Measurements from ENCODE around the gene HOXA2.

The HOXA2 gene

DNA sequence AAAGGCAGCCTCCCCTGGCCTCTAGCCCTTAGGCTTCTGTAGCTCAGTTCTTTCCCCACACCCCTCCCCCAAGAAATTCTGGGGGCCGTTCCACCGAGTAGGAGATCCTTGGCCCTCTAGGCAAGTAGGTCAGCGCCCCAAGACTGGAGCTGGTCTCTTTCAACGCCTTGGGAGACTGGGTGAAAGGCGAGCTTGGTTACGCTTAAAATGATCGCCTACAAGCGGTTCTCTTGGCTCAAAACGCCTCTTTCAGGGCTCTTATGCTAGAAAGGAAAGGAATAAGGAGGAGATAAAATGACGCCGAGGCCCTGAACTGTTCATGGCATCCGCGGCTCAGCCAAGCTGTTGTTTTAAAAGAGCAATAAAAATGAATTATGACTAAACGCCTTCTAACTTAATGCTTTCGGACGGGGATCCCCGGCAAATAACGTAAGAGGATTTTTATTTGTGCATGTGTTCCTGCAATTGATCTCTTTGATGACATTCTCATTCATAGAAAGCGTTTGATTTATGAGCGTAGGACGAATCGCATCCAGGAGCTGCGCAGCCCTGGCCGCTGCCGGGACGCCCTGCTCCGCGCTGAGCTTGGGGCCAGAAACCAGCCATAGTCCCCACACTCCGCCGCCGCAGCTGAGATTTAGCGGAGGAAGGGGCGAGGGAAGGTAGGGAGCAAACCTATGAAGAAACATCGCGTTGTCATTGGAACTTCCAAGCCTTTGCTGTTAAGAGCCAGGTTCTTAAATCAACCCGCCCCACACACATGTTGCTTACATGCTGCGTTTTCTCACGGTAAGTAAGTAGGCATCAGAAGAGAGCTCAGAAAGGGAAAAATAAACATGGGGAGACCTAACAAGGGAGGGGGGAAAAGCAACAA is 3.7 kb downstream of the HOXA2 start:
- DNase-seq (ENCODE audit: low read depth in 2 of 2): no peak

DNA sequence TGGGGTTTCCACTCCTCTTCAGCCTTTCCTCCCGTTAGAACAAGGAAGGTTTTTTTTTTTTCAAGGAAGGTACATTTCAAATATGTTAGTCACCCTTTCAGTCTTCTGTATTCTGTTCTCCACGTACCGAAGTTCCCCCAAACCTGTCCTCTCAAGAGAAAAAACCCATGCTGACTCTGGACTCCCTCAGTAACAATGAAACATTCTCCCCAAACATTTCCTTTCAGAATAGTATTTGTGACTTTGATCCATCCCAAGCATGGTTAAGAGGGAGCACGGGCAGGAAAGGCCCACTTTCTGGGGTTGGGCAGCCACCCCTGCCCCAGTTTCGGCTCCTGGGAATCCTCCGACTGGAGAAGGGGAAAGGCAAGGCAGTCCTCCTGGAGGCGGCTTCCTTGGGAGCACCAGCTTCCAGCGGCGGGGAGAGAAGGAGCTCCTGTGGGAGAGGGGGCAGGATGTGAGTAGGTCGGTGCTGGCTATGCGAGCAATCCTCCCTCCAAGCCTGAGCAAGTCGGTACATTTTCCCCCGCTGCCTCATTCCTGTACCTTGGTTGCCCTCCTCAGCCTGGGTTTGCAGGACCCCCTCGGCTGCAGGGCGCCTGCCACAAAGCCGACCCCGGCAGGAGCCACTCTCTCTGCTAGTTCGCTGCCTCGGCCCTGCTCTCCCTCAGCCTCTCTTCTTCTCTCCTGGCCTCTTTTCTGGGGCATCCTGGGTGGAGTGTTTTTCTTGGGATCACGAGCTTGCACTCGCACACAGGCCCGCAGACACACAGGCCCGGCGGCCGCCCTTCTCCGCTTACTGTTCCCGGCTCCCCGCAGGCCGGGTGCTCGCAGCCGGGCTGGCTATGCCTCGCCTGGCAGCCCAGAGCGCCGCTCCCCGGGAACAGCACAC is 4.6 kb downstream of the HOXA2 start:
- DNase-seq (ENCODE audit: low read depth in 2 of 2): no peak

DNA sequence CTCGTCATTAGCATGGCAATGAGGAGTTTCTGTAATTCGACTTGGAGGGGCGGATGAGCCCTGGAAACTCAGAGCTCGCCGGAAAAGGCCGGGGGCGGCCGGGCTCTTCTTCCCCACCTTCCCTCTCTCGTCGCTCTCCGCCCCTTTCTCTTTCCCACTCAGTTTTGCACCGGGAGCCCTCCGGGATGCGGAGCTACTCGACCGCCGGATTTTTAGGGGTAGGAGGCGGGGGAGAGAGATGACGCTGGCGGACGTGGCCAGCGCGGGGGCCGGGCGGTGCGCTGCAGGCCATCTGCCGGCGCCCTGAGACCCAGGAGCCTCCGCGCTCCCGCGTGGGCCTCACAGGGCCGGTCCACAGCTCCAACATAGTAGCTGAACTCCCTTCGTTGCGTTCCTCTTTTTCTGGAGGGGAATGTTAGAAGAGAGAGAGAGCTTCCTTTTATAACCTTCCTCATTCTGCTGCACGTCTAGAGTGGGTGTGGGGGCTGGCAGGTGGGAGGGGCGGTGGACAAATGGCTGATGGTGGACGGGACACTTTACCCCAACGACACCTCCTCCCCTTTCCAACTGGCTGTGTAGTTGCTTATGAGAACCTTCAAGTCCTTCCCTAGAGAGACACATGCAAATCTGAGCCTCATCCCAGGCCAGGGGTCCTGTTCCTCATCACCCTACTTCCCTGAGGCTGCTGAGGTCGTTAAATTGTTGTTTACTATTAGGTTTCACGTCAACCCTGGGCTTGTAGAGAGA is 5.5 kb downstream of the HOXA2 start:
- no peak for DNase-seq (ENCODE audit: low read depth in 2 of 2)

DNA sequence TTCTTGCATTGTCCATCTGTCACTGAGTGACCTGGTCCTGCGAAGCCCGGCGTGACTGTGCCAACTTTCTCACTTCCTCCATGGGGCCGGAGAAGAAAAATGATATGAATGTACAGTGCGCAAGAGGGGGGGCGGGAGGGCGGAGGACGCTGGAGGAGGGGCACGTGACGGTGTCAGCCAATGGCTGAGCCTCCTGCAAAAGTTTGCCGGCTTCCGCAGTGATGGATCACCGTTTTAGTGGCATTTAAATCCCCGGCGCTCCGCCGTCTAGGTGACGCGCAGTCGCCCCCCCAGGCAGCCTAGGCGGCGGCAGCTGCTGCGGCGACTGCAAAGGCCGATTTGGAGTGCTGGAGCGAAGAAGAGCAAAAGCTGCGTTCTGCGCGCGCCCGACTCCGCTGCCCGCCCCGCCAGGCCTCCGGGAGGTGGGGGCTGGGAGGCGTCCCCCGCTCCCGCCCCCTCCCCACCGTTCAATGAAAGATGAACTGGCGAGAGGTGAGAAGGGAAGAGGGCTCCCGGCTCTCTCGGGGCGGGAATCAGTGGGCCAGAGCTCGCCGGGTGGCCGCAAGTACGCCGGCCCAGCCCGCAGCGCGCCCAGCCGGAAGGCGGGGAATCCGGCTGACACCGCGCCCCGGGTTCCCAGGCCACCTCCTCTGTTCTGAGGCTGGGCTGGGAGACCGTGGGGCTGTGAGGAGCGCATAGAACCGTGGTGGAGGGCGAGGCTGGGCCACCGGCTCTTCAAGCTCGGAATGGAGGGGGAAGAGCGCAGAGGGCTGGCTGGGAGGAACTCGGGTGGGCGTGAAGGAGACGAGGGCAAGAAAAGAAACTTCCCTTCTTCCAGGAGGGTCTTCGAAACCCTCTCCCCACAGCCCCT is 6.4 kb downstream of the HOXA2 start, which contains the start of gene HOXA1:
Gene HOXA1 (minus strand): TSS at position 104 of the 871 bp plus-strand sequence. CDS start 88 bp downstream, at position 16.
- DNase-seq (ENCODE audit: low read depth in 2 of 2): peak; percentile 52 to 66

DNA sequence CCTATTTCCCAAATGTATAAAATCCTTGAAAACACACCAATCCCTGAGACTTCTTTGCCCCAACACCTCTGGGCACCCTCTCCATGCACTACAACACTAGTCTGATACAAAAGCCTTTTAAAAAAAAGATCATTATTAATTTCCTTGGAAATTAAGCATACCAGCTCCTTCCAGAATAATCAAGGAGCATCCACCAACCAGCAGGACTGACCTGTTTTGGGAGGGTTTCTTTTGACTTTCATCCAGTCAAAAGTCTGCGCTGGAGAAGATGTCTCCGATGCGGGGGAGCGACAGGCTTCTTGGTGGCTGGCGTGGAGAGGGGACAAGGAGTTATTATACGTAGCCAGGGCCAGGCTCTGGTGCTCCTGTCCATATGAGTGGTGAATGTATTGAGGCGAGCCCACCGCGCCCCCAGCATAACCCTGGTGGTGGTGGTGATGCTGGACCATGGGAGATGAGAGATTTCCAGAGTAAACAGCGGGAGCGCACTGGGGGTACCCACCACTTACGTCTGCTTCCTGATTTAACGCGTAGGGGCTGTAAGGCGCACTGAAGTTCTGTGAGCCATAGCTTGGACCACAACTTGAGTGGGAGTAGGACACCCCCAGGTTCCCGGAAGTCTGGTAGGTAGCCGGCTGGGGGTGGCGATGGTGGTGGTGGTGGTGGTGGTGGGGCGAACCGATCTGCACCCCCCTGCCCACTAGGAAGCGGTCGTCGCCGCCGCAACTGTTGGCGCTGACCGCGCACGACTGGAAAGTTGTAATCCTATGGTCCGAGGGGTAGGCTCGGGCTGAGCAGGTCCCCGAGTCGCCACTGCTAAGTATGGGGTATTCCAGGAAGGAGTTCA is 7.2 kb downstream of the HOXA2 start:
- no peak for DNase-seq (ENCODE audit: low read depth in 2 of 2)

DNA sequence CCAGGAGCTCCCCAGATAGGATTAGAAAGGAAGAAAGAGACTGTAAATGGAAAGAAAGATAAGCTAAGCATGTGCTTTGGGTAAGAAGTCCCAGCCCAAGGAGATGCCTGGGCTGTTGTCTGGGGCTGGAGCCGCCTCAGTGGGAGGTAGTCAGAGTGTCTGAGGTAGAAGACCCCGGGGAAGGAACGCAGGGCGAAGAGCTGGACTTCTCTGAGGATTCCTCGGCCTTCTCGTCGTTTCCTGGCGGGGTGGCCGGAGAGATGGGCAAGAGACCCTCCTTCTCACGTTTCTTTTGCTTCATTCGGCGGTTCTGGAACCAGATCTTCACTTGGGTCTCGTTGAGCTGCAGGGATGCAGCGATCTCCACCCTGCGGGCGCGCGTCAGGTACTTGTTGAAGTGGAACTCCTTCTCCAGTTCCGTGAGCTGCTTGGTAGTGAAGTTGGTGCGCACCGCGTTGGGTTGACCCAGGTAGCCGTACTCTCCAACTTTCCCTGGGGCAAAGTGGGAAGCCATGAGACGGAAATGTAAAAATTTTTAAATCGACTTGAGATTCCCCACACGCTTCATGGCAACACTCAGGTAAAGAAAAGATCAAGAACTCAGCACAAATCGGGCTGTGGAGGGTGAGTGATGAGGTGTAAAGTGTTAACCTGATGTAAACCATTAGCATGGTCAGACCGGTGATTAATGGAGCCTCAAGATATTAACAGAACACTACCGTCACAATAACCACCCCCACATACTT is 8.0 kb downstream of the HOXA2 start:
- no peak for DNase-seq (ENCODE audit: low read depth in 2 of 2)

- DNase-seq (ENCODE audit: low read depth in 2 of 2): no peak
Measured at GRCh38 chr7:27093184-27093895, 9.1 kb downstream of the HOXA2 start.

- no peak for DNase-seq (ENCODE audit: low read depth in 2 of 2)
Measured at GRCh38 chr7:27092819-27093110, 9.7 kb downstream of the HOXA2 start.

- no peak for DNase-seq (ENCODE audit: low read depth in 2 of 2)
Measured at GRCh38 chr7:27091941-27092818, 10.3 kb downstream of the HOXA2 start.

DNA sequence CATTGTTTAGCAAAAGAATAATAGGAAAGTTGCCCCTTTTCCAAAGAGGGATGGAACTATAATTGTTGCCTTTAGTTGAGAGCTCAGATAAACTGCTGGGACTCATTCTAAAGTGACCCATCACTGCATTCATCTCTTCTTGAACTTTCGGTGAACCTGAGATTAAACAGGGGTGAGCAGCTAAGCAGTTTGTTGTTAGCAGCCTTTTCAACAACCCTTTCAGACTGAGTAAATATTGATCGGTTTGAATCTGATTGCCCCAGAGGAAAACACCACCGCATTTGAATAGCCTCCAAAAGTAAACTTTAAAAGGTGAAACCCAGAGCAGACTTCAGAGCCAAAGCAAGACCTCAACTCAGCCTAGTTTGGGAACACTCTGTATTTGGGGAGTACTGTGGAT is 11.4 kb downstream of the HOXA2 start:
- no peak for DNase-seq (ENCODE audit: low read depth in 2 of 2)

DNA sequence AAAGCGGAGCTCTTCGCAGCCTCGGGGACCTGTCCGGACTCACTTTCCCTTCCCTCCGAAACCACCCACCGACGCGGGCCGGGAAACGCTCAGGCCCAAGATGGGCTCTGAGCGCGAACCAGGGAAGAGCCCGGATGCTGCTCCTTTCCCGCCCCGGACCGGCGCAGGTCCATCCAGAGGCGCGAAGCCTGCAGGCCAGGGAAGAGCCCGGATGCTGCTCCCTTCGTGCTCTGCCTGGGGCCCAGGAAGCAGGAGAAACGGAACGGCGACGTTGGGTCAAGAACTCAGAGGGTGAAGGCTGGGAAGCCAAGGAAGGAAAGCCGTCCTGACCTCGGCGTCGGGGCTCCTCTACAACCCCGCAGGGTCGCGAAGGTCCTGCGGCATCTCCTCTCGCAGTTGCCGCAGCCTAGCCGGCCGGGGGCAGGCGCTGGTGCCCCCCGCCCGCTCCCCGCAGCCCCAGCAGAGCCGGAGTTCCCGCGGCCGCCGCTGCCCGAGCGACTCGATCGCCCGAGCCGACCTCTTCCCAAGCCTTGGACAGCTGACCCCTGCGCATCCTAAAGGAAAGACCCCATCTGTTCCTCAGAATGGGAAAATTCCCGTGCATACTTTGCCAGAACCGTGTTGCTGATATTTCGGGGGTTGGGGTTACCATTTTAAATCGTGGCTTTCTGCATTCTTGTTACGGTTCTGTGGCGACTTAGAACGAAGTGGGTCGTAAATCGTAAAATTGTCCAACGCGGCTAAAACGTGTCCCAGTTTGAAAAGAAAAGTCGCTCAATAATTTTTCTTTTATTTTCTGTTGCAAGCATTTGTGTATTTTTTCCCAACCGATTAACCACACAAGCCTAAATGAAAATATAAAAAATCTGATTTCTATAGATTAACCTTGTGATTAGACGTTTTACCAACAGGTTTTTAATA is 14.2 kb downstream of the HOXA2 start:
- no peak for DNase-seq (ENCODE audit: low read depth in 2 of 2)

DNA sequence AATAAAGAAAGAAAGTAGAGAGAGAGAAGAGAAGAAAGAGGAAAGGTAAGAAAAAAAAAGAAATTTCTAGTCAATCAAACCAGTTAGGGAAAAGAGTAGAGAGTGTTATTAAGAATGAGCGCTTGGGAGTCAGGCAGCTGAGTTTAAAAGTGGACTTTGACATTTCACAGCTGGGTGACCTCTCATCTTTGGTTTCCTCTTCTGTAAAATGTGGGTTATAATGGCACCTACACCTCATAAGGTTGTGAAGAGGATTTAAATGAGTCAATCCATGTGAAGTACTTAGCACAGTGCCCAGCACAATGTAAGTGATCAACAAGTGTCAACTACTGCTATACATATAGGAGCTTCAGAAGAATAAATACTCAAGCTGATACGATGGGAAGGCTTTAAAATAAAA is 18.8 kb downstream of the HOXA2 start:
- no peak for DNase-seq (ENCODE audit: low read depth in 2 of 2)

GRCh38 chr7:27082171-27082570 is 20.3 kb downstream of the HOXA2 start:
- no peak for DNase-seq (ENCODE audit: low read depth in 2 of 2)

DNA sequence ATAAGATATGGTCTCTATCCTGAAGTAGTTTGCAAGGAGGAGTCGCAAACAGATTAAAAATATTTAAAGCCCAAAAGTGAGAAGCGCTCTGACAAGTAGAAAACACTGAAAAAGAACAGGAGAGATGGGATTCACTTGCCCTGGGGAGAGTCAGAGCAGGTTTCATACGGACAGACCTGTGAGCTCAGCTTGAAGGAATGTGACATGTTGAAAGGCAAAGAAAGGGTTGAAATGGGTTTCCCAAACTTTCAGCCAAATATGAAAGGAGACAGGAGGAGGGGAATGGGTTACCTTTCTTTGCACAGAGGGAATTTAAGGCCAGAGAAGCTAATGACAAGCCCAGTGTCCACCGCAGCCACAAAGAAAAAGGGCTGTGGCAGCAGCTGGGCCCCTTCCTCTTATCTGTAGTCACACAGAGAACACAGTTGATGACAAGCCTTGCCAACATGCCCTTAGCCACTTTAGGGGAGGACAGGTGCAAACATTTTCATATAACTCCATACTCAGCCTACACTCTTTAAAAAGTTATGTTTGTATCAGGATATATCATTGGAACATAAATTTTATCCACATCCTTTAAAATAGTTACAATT is 21.5 kb downstream of the HOXA2 start:
- no peak for DNase-seq (ENCODE audit: low read depth in 2 of 2)

DNA sequence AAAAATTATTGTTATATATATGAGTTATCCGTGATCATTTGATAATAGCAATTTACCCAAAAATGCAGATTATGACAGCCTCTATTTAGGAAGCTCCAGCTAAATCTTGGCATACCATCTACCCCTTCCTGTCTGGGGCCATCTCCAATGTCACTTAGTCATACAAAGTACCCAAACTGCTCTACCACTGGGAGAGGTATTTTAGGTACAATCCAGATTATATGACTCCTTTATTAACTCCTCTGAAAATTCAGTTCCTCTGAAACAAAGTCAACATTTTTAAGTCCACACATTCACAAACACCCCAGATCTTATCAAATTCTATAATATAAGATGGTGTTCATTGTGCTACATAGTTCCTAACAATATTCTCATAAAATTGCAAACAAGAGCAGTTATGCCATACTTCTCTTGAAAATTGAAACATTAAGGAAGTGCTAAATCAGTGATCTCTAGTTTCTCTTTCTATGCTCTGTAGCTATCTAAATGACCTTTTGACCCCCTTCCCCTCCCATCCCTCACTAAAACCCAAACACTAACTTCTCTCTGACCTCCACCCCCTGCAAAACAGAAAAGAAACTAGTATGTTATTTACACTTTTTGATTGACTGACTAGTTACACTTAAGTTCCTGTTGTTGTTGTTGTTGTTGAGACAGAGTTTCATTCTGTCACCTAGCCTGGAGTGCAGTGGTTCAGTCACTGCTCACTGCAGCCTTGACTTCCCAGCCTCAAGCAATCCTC is 23.1 kb downstream of the HOXA2 start:
- no peak for DNase-seq (ENCODE audit: low read depth in 2 of 2)
